GM20431 (cell line): ENCODE data around the gene USP14.

Experiments
- in situ Hi-C: fragments of 300-500 bp; cut with MseI, MboI; formaldehyde crosslinking; loops from one replicate; pipeline ENCODE4 v1.15.0; 2020; ENCODE audit warnings: low sequenced_read_pairs; ENCODE audit not compliant: unreplicated experiment

USP14 gene

GRCh38 chr18:159037-159652 lies 788 bp downstream of the USP14 start:
- in situ Hi-C loops = no loop called here

GRCh38 chr18:159933-160332 lies 1.6 kb downstream of the USP14 start:
- in situ Hi-C loops = no loop called here

GRCh38 chr18:160831-161570 lies 2.6 kb downstream of the USP14 start:
- in situ Hi-C loops = no loop called here

- in situ Hi-C loops = no loop called here
Measured at GRCh38 chr18:172361-172760, 14.0 kb downstream of the USP14 start.

GRCh38 chr18:179499-179898 lies 21.1 kb downstream of the USP14 start:
- in situ Hi-C loops = no loop called here

GRCh38 chr18:181711-182110 lies 23.4 kb downstream of the USP14 start:
- in situ Hi-C loops = no loop called here

- in situ Hi-C loops = no loop called here
Measured at GRCh38 chr18:183769-184168, 25.4 kb downstream of the USP14 start.

GRCh38 chr18:189254-189653 lies 30.9 kb downstream of the USP14 start:
- in situ Hi-C loops = no loop called here

- in situ Hi-C loops = no loop called here
Measured at GRCh38 chr18:191725-192124, 33.4 kb downstream of the USP14 start.

GRCh38 chr18:192801-193200 lies 34.4 kb downstream of the USP14 start:
- in situ Hi-C loops = no loop called here

- in situ Hi-C loops = no loop called here
Measured at GRCh38 chr18:195651-196050, 37.3 kb downstream of the USP14 start.

- in situ Hi-C loops = no loop called here
Measured at GRCh38 chr18:199214-199613, 40.9 kb downstream of the USP14 start.

GRCh38 chr18:199768-200167 lies 41.4 kb downstream of the USP14 start:
- in situ Hi-C loops = no loop called here

GRCh38 chr18:210075-210474 lies 51.7 kb downstream of the USP14 start:
- in situ Hi-C loops = no loop called here

GRCh38 chr18:210733-211132 lies 52.4 kb downstream of the USP14 start:
- in situ Hi-C loops = no loop called here

GRCh38 chr18:211582-211981 lies 53.2 kb downstream of the USP14 start:
- in situ Hi-C loops = no loop called here

GRCh38 chr18:212780-213179 lies 54.4 kb downstream of the USP14 start:
- in situ Hi-C loops = no loop called here

- in situ Hi-C loops = no loop called here
Measured at GRCh38 chr18:213505-213904, 55.1 kb downstream of the USP14 start.

GRCh38 chr18:213966-214365 lies 55.6 kb downstream of the USP14 start:
- in situ Hi-C loops = no loop called here

GRCh38 chr18:215448-216010 lies 57.2 kb downstream of the USP14 start:
- in situ Hi-C loops = no loop called here

GRCh38 chr18:217532-218336 lies 59.4 kb downstream of the USP14 start:
- in situ Hi-C loops = no loop called here
